Muscle layer of duodenum (tissue), 2 donors: ENCODE measurements around the gene PSMB11.
"Not testable (repeated sequence)": the region's sequence is repeated elsewhere in the genome, so short reads cannot be mapped to it uniquely, and the experiment has no call there.

Experiments used
- H3K27ac ChIP-seq: one replicate; pipeline ENCODE4 v1.7.0; 2013; ENCODE audit warnings: mild to moderate bottlenecking, low read length
- H3K27me3 ChIP-seq: one replicate; pipeline ENCODE4 v1.7.0; 2013; ENCODE audit warnings: low read depth, mild to moderate bottlenecking, control low read depth, low read length
- H3K36me3 ChIP-seq, 2 donors: one replicate each; pipeline ENCODE4 v1.7.0; 2013; ENCODE audit warnings: low read length in 2 of 2, control low read depth in 1 of 2, mild to moderate bottlenecking in 1 of 2; ENCODE audit not compliant: insufficient read depth in 2 of 2, control insufficient read depth in 1 of 2
- H3K4me1 ChIP-seq, 2 donors: one replicate each; pipeline ENCODE4 v1.7.0; 2013; ENCODE audit warnings: low read length in 2 of 2, mild to moderate bottlenecking in 2 of 2, control low read depth in 1 of 2, moderate library complexity in 1 of 2; ENCODE audit not compliant: insufficient read depth in 2 of 2, control insufficient read depth in 1 of 2
- H3K4me3 ChIP-seq, 2 donors: one replicate each; pipeline ENCODE4 v1.7.0; 2013; ENCODE audit warnings: low read length in 2 of 2, low read depth in 1 of 2, mild to moderate bottlenecking in 1 of 2
- H3K9me3 ChIP-seq, 2 donors: one replicate each; pipeline ENCODE4 v1.7.0; 2013; ENCODE audit warnings: low read length in 2 of 2, control low read depth in 1 of 2, mild to moderate bottlenecking in 1 of 2; ENCODE audit not compliant: control insufficient read depth in 1 of 2
- donor health status: healthy.

Gene PSMB11

GRCh38 chr14:23042162-23042965 is at the start of gene PSMB11:
PSMB11 (plus strand) TSS chr14:23042212; CDS start chr14:23042226, 14 bp downstream.
- no peak within 1 kb of the TSS for H3K27ac ChIP-seq
- no peaks in the 10 kb centered on the region for H3K36me3 ChIP-seq
- H3K9me3 ChIP-seq, result no peaks in the 10 kb centered on the region
- no peaks in the 10 kb centered on the region for H3K27me3 ChIP-seq
- H3K4me1 ChIP-seq, result no peaks in the 10 kb centered on the region
- H3K4me3 ChIP-seq, result no peak within 1 kb of the TSS

DNA sequence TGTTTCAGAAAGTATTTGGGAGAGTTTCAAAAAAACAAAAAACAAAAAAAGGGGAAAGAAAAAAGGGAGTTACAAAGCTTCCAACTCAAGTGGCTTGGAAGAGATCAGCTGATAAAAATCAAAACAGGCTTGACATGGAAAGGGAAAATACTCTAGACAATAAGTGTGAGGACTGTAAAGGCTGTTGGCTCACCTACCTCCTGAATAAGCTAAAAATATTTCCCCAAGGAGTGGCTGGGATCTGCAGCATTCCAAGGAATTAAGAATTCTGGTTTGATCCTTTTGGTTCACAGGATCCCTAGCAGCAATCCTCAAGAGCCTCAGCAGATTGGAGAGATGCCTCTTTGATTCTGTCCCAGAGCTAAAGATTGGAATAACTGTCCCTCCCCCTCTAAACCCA is 48.5 kb upstream of the PSMB11 start:
- Histone ChIP-seq H3K36me3 (peaks cover 3 to 5% of the 10 kb centered on the region in 2 donors), H3K9me3 (no peaks in the 10 kb centered on the region), H3K27ac (no peak overlapping the region), H3K4me1 (peaks cover 0 to 4% of the 10 kb centered on the region in 2 donors), H3K27me3 (no peaks in the 10 kb centered on the region), H3K4me3 (no peak overlapping the region)

- Histone ChIP-seq H3K4me1 (peaks cover 0 to 4% of the 10 kb centered on the region in 2 donors), H3K27ac (no peak overlapping the region), H3K9me3 (no peaks in the 10 kb centered on the region)
Measured at GRCh38 chr14:22994762-22995275, 47.2 kb upstream of the PSMB11 start.

DNA sequence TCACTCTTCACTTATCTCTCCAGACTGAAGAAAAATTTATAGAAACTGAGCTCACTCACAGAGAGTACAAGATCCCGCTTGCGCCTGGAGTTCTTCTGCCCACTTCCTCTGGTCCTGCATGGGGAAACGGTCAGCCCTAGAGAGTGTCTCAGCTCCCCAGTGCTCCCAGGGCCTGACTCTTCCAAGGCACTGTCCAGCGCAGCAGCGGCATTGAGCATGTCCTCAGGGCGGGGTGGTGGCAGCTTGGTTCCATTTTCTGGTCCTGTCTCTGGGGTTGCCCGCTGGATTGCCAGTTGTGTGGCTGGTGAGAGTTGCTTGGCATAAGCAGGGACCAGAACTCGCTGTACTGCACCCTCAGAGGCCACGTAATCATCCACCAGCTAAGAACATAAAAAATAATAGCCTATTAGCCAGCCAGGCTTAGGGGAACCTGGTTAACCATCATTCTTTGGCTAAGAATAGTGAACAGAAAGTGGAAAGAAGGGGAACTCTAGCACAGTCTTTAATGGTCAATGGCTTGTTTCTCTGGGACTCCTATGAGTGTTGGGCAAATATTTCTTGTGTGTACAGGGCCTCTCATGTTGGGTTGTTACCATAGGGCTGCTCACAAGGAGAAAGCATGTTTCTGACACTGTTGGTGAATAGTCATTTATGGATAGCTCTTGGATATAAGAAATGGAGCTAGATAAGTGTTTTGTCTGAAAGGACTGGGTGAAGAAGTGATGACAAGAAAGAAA is 46.0 kb upstream of the PSMB11 start:
- no peak overlapping the region for H3K27ac ChIP-seq
- peaks cover 0 to 4% of the 10 kb centered on the region in 2 donors for H3K4me1 ChIP-seq
- H3K4me3 ChIP-seq, result no peak overlapping the region
- no peaks in the 10 kb centered on the region for H3K27me3 ChIP-seq
- no peaks in the 10 kb centered on the region for H3K9me3 ChIP-seq
- H3K36me3 ChIP-seq, result peaks cover 0 to 3% of the 10 kb centered on the region in 2 donors

More at GRCh38 chr14:22994762-22995275, 47.2 kb upstream of the PSMB11 start:
- Histone ChIP-seq H3K27me3 (no peaks in the 10 kb centered on the region), H3K4me3 (no peak overlapping the region), H3K36me3 (peaks cover 1 to 3% of the 10 kb centered on the region in 2 donors)

DNA sequence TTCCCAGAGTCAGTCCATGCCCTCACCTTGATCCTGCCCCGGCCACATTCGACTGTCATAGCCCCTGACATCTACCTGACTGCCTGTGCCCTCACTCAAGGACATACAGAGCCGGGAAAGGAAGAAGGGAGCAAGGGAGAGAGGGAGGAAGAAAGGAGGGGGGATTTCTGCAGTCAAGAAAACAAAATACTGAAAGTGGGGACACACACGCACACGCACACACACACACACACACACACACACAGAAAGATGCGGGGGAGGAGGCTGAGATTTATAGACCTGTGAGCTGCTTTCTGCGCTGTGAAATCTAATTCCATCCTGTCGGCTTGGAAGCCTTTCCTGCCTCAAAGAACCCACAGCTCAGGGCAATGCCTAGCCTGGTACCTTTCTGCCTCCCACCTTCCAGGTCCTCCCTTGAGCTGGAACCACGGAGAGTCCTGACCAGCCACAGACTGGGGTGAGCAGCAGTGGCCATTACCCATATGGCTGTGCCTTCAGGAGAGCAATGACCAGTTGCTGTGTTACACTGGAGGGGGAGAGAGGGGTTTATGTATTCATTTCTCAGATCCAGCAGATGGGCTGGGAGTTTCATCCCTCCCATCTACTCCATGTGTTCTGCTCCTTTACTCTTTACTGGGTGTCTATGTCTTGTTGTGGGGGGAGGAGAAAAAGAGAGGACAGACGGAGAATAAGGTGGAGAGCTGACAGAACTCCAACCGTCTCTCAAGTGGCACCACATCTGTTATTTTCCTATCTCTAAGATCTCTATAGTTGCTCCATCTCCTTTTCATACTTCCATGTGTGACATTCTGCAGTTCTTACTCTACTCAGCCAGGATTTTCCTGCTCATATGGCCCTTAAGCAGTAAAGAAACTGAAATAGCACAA is 45.0 kb upstream of the PSMB11 start:
- H3K36me3 ChIP-seq, result peaks cover 0 to 3% of the 10 kb centered on the region in 2 donors
- no peak overlapping the region for H3K27ac ChIP-seq
- H3K4me3 ChIP-seq, result no peak overlapping the region
- H3K27me3 ChIP-seq, result no peaks in the 10 kb centered on the region
- no peaks in the 10 kb centered on the region for H3K9me3 ChIP-seq
- peaks cover 0 to 4% of the 10 kb centered on the region in 2 donors for H3K4me1 ChIP-seq

DNA sequence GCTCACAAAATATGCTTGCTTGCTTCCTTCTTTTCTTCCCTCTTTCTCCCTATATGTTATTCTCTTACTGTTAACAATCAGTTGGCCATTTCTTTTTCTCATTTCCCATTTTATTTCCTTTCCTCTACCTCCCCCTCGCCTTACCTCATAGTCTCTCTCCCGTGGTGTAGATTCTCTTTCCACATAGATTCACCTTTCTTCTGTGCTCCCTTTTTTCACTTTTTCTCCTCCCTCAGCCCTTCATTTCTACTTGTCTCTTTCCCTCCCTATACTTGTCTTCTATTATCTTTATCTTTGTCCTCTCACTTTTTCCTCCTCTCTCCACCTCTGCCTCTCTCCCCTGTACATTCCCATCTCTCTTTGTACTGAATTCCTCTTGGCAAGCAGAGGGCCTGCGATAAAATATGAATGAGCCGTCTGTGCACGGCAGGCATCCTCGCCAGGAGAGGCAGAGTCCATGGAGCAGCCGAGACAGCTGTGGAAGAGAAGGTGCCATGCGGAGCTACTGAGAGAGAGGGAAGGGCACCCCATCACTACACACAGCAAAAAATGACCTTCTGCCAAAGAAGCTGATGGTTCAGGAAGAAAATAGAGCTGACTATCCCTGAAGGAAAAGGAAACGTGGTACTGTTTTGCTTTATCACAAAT is 44.2 kb upstream of the PSMB11 start:
- Histone ChIP-seq H3K36me3 (peaks cover 0 to 3% of the 10 kb centered on the region in 2 donors), H3K27me3 (no peaks in the 10 kb centered on the region), H3K27ac (no peak overlapping the region), H3K4me3 (no peak overlapping the region), H3K4me1 (peaks cover 0 to 4% of the 10 kb centered on the region in 2 donors), H3K9me3 (no peaks in the 10 kb centered on the region)

- Histone ChIP-seq H3K9me3 (no peaks in the 10 kb centered on the region), H3K4me1 (peaks cover 0 to 4% of the 10 kb centered on the region in 2 donors), H3K4me3 (no peak overlapping the region), H3K27ac (no peak overlapping the region), H3K36me3 (peaks cover 0 to 3% of the 10 kb centered on the region in 2 donors), H3K27me3 (no peaks in the 10 kb centered on the region)
Measured at GRCh38 chr14:22998329-22999012, 43.5 kb upstream of the PSMB11 start.

DNA sequence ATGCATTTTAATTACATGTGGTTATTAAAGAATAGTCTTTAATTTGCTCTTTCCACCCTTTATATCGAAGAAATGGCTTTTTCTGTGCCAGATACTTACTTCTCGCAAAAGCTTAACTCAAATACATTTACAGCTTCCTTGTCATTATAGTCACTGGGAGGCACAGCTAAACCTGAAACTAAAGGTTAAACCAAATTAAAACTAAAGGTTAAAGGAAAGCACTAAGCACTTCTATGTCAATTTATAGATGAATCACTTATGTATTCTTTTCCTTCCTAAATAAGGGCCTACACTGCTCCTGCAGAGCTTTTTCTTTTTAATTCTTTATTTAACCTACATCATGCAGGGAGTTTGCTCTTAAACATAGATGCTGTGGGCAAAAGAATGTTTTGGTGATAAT is 41.2 kb upstream of the PSMB11 start:
- Histone ChIP-seq H3K9me3 (no peaks in the 10 kb centered on the region), H3K27me3 (no peaks in the 10 kb centered on the region), H3K36me3 (peaks cover 0 to 2% of the 10 kb centered on the region in 2 donors), H3K27ac (no peak overlapping the region), H3K4me1 (no peaks in the 10 kb centered on the region), H3K4me3 (no peak overlapping the region)

DNA sequence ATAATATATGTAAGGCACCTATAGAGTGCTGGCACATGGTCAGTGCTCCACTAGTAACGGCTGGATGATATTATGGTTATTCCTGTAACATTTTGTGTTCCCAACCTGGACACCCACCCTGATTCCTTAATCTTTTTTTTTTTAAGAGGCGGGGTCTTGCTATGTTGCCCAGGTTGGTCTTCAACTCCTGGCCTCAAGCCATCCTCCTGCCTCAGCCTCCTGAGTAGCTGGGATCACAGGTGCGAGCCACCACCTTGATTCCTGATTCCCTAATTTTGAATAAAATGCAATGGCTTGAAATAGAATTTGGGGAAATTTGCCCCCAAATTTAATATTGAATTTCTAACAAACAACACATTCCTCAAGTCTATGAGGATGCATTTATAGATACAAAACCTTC is 39.4 kb upstream of the PSMB11 start:
- H3K9me3 ChIP-seq, result no peaks in the 10 kb centered on the region
- no peaks in the 10 kb centered on the region for H3K36me3 ChIP-seq
- H3K27me3 ChIP-seq, result no peaks in the 10 kb centered on the region
- no peak overlapping the region for H3K4me3 ChIP-seq
- H3K27ac ChIP-seq, result no peak overlapping the region
- H3K4me1 ChIP-seq, result peaks cover 3 to 7% of the 10 kb centered on the region in 2 donors

DNA sequence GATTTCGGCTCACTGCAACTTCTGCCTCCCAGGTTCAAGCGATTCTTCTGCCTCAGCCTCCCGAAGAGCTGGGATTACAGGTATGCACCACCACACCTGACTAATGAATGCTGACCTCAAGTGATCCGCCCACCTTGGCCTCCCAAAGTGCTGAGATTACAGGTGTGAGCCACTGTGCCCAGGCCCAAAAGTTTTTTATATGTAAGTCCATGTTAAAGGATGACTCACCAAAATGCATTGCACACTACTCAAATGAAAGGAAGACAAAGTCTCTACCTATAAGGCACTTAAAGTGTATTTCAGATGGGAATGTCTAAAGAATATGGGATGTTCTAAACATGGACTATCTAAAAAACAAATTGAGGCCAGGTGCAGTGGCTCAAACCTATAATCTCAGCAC is 37.7 kb upstream of the PSMB11 start:
- not testable (repeated sequence) for H3K36me3 ChIP-seq, H3K4me3 ChIP-seq, H3K27me3 ChIP-seq, H3K9me3 ChIP-seq, H3K4me1 ChIP-seq, H3K27ac ChIP-seq
